Natural killer cell (primary cell): ENCODE data around the gene LHFPL3. TPM values are rescaled to one million over a fixed set of nuclear protein-coding genes. Genes with fewer than 3 reads are reported as not detected.
A peak's percentile ranks its signal among the peaks of the same experiment; 100 is the strongest.

Experiments
- ATAC-seq, 3 donors: fragments of 150-1000 bp in 2 of 3; fragments of 200-7000 bp in 1 of 3; cut with Tn5 transposase; 1 replicate in 1 of 3; 2 replicates in 2 of 3; pipeline ENCODE4 v1.10.0; 2021; ENCODE audit warnings: mild to moderate bottlenecking in 2 of 3, moderate library complexity in 2 of 3
- DNase-seq, 2 donors: peaks; one replicate each; pipeline versions ENCODE4 v3.0.0 to v3.0.0-alpha.2; 2013 to 2021; ENCODE audit warnings: mixed read lengths in 1 of 2
- H3K27ac ChIP-seq: one replicate; pipeline ENCODE4 v1.5.1; 2013; ENCODE audit warnings: mild to moderate bottlenecking, low read length
- H3K27me3 ChIP-seq: one replicate; pipeline ENCODE4 v1.6.1; 2013; ENCODE audit warnings: low read length; ENCODE audit not compliant: control insufficient read depth, insufficient read depth
- H3K36me3 ChIP-seq: one replicate; pipeline ENCODE4 v1.6.1; 2013; ENCODE audit warnings: low read length; ENCODE audit not compliant: control insufficient read depth, insufficient read depth
- H3K4me1 ChIP-seq: one replicate; pipeline ENCODE4 v1.6.1; 2013; ENCODE audit warnings: low read length; ENCODE audit not compliant: control insufficient read depth, insufficient read depth
- H3K4me3 ChIP-seq: one replicate; pipeline ENCODE4 v1.5.1; 2013; ENCODE audit warnings: low read length
- H3K9me3 ChIP-seq: one replicate; pipeline ENCODE4 v1.6.1; 2013; ENCODE audit warnings: low read length; ENCODE audit not compliant: control insufficient read depth, insufficient read depth
- H3K27ac Mint-ChIP-seq, 2 donors: one replicate each; pipeline ENCODE4 v1.8.0; 2022; ENCODE audit warnings: mild to moderate bottlenecking in 2 of 2, mixed read lengths in 2 of 2, moderate library complexity in 1 of 2
- H3K27me3 Mint-ChIP-seq, 2 donors: one replicate each; pipeline ENCODE4 v1.8.0; 2022; ENCODE audit warnings: low read depth in 2 of 2, mixed read lengths in 2 of 2
- H3K36me3 Mint-ChIP-seq: one replicate; pipeline ENCODE4 v1.8.0; 2022; ENCODE audit warnings: mixed read lengths
- H3K4me1 Mint-ChIP-seq, 2 donors: one replicate each; pipeline ENCODE4 v1.8.0; 2022; ENCODE audit warnings: mixed read lengths in 2 of 2
- H3K4me3 Mint-ChIP-seq: one replicate; pipeline ENCODE4 v1.8.0; 2022; ENCODE audit warnings: mild to moderate bottlenecking, moderate library complexity, mixed read lengths
- H3K9me3 Mint-ChIP-seq, 2 donors: one replicate each; pipeline ENCODE4 v1.8.0; 2022; ENCODE audit warnings: mixed read lengths in 2 of 2
- WGBS: methylation state at CpG from one replicate; pipeline ENCODE4 v1.1.7; 2013; ENCODE audit warnings: missing lambda C conversion rate; ENCODE audit not compliant: insufficient coverage; 5-methylcytosine and 5-hydroxymethylcytosine counted together
- intact Hi-C: fragments of 100-400 bp; cut with micrococcal nuclease; formaldehyde crosslinking; loops from one replicate; pipeline ENCODE4 v1.14.2; 2022
- total RNA-seq, 4 donors: library from RNA; stranded (reverse); fragments of 120-200 nt in 1 of 4; gene quantifications; one replicate each; pipeline versions ENCODE4 v1.2.3 to v1.2.4, GENCODE V29; 2013 to 2022
- TF ChIP-seq, protein P1 (sequence below): fragments of 200-600 bp; IDR thresholded peaks from one replicate; pipeline ENCODE4 v1.8.0; 2022; ENCODE audit warnings: antibody characterized with exemption

Gene LHFPL3
- total RNA-seq, 3 donors from 2014 or later (not counting 1 experiment from before 2014, with no cell fraction given): not detected

DNA sequence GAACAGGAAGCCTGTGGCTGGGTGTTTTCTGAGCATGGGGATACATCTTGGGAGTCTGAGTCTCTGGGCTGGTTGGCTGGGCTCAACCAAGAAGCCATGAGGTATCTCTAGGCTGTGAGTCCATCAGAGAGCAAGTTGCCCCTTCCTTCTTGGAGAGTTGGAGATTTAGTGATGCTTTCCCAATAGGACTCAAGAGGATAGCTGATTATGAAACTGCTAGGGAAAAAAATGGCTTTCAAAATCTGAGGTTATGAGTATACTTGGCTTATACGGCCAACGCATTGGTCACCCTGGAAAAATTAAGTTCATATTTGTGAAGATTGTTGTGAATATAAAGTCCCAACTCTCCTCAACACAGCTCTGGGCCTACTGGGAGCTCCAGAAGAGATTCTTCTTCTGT is 522.9 kb downstream of the LHFPL3 start:
- WGBS: 100% methylated on average over 2 of the region's 2 CpGs
- H3K9me3 ChIP-seq: no peaks in the 10 kb centered on the region
- H3K36me3 ChIP-seq: no peaks in the 10 kb centered on the region
- intact Hi-C loops: no loop called here
- H3K27me3 Mint-ChIP-seq: peaks cover 4 to 6% of the 10 kb centered on the region in 2 donors
- ATAC-seq (no peak), DNase-seq (no peak)
- no peaks in the 10 kb centered on the region for H3K4me1 ChIP-seq
- no peak overlapping the region for H3K27ac Mint-ChIP-seq
- H3K4me3 ChIP-seq: no peak overlapping the region
- H3K4me1 Mint-ChIP-seq: no peaks in the 10 kb centered on the region
- TF ChIP-seq, protein P1, sequence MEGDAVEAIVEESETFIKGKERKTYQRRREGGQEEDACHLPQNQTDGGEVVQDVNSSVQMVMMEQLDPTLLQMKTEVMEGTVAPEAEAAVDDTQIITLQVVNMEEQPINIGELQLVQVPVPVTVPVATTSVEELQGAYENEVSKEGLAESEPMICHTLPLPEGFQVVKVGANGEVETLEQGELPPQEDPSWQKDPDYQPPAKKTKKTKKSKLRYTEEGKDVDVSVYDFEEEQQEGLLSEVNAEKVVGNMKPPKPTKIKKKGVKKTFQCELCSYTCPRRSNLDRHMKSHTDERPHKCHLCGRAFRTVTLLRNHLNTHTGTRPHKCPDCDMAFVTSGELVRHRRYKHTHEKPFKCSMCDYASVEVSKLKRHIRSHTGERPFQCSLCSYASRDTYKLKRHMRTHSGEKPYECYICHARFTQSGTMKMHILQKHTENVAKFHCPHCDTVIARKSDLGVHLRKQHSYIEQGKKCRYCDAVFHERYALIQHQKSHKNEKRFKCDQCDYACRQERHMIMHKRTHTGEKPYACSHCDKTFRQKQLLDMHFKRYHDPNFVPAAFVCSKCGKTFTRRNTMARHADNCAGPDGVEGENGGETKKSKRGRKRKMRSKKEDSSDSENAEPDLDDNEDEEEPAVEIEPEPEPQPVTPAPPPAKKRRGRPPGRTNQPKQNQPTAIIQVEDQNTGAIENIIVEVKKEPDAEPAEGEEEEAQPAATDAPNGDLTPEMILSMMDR: no peak
- no peaks in the 10 kb centered on the region for H3K9me3 Mint-ChIP-seq
- H3K36me3 Mint-ChIP-seq: no peaks in the 10 kb centered on the region
- no peak overlapping the region for H3K4me3 Mint-ChIP-seq
- H3K27me3 ChIP-seq: no peaks in the 10 kb centered on the region
- H3K27ac ChIP-seq: no peak overlapping the region

DNA sequence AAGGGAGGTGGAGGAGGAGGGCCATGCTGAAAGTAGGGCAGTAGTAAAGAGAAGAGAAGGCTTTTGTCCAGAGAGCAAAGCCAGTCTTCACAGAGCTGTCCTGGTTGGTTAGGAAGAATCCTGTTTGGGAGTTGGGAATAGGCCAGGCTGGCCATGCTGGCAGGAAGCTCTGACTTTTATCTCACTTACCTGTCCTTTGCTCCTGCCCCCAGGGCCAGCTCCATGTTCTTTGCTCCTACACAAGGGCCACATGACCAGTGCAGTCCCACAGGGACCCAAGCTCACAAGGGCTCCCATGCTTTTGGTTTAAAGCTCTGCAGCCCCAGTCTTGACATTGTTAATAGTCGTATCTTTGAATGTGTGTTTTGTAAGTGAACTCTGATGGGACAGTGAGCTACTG is 524.0 kb downstream of the LHFPL3 start:
- TF ChIP-seq, protein P1: no peak

DNA sequence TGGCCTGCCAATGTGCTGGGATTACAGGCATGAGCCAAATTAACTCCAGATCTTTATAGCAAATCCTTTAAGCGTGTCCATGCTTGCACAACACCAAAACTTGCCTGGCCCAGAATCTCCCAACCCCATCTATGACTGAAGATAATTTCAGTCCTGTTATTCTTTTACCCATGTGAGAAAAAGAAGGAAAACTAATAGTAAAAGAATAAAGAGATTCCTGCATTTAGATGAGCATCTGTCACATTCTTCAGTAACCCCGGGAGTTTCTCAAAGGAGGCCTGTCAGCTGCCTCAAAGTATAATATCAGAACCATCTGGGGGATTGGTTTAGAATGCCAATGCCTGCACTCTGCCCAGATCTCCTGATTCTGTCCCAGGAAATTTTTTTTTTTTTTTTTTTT is 527.5 kb downstream of the LHFPL3 start:
- no peaks in the 10 kb centered on the region for H3K9me3 Mint-ChIP-seq
- ATAC-seq (no peak), DNase-seq (no peak)
- no peak overlapping the region for H3K4me3 ChIP-seq
- H3K27me3 Mint-ChIP-seq: peaks cover 0 to 7% of the 10 kb centered on the region in 2 donors
- peaks cover 6% of the 10 kb centered on the region for H3K4me1 ChIP-seq
- H3K27me3 ChIP-seq: no peaks in the 10 kb centered on the region
- H3K4me3 Mint-ChIP-seq: no peak overlapping the region
- WGBS: 100% methylated on average over 2 of the region's 2 CpGs
- H3K4me1 Mint-ChIP-seq: peaks cover 13 to 15% of the 10 kb centered on the region in 2 donors
- H3K27ac ChIP-seq: no peak overlapping the region
- H3K36me3 Mint-ChIP-seq: no peaks in the 10 kb centered on the region
- intact Hi-C loops: no loop called here
- H3K27ac Mint-ChIP-seq: no peak overlapping the region
- no peaks in the 10 kb centered on the region for H3K36me3 ChIP-seq
- TF ChIP-seq, protein P1: no peak
- no peaks in the 10 kb centered on the region for H3K9me3 ChIP-seq

More for the DNA sequence above, 524.0 kb downstream of the LHFPL3 start:
- no peaks in the 10 kb centered on the region for H3K9me3 Mint-ChIP-seq
- H3K4me3 Mint-ChIP-seq: no peak overlapping the region
- no peaks in the 10 kb centered on the region for H3K36me3 Mint-ChIP-seq
- no peaks in the 10 kb centered on the region for H3K27me3 ChIP-seq
- peaks cover 0 to under 1% of the 10 kb centered on the region in 2 donors for H3K4me1 Mint-ChIP-seq
- no peaks in the 10 kb centered on the region for H3K36me3 ChIP-seq
- no peak for DNase-seq
- peak in 1 of 3 donors; percentile 6 for ATAC-seq
- H3K27me3 Mint-ChIP-seq: peaks cover 0 to 4% of the 10 kb centered on the region in 2 donors
- 100% methylated on average over 1 of the region's 1 CpG for WGBS
- no peak overlapping the region for H3K27ac ChIP-seq
- no peaks in the 10 kb centered on the region for H3K9me3 ChIP-seq
- no peak overlapping the region for H3K4me3 ChIP-seq
- intact Hi-C loops: no loop called here
- no peaks in the 10 kb centered on the region for H3K4me1 ChIP-seq
- no peak overlapping the region for H3K27ac Mint-ChIP-seq
